ENCODE measurements around the gene FOXL3.
"Not testable (repeated sequence)": the region's sequence is repeated elsewhere in the genome, so short reads cannot be mapped to it uniquely, and the experiment has no call there.

- TF ChIP-seq, protein P1, sequence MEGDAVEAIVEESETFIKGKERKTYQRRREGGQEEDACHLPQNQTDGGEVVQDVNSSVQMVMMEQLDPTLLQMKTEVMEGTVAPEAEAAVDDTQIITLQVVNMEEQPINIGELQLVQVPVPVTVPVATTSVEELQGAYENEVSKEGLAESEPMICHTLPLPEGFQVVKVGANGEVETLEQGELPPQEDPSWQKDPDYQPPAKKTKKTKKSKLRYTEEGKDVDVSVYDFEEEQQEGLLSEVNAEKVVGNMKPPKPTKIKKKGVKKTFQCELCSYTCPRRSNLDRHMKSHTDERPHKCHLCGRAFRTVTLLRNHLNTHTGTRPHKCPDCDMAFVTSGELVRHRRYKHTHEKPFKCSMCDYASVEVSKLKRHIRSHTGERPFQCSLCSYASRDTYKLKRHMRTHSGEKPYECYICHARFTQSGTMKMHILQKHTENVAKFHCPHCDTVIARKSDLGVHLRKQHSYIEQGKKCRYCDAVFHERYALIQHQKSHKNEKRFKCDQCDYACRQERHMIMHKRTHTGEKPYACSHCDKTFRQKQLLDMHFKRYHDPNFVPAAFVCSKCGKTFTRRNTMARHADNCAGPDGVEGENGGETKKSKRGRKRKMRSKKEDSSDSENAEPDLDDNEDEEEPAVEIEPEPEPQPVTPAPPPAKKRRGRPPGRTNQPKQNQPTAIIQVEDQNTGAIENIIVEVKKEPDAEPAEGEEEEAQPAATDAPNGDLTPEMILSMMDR (IDR thresholded peaks at IDR 0.05; ENCODE audit: low read depth, low read length, missing input control) = not testable (repeated sequence)
- TF ChIP-seq REST (IDR thresholded peaks at IDR 0.05); TAF1 (conservative IDR thresholded peaks at IDR 0.05); YY1 (IDR thresholded peaks at IDR 0.05); GABPA (IDR thresholded peaks at IDR 0.05 in 1 of 2, conservative IDR thresholded peaks at IDR 0.05 in 1 of 2); NR2F2 (IDR thresholded peaks at IDR 0.05); RAD21 (IDR thresholded peaks at IDR 0.05); SP1 (IDR thresholded peaks at IDR 0.05); MAX (IDR thresholded peaks at IDR 0.05); JUND (IDR thresholded peaks at IDR 0.05); EGR1 (IDR thresholded peaks at IDR 0.05; ENCODE audit: low read depth in 2 of 2): not testable (repeated sequence)
- TF ChIP-seq, protein P2, sequence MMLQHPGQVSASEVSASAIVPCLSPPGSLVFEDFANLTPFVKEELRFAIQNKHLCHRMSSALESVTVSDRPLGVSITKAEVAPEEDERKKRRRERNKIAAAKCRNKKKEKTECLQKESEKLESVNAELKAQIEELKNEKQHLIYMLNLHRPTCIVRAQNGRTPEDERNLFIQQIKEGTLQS (IDR thresholded peaks at IDR 0.05) = not testable (repeated sequence)
- TF ChIP-seq, protein P3, sequence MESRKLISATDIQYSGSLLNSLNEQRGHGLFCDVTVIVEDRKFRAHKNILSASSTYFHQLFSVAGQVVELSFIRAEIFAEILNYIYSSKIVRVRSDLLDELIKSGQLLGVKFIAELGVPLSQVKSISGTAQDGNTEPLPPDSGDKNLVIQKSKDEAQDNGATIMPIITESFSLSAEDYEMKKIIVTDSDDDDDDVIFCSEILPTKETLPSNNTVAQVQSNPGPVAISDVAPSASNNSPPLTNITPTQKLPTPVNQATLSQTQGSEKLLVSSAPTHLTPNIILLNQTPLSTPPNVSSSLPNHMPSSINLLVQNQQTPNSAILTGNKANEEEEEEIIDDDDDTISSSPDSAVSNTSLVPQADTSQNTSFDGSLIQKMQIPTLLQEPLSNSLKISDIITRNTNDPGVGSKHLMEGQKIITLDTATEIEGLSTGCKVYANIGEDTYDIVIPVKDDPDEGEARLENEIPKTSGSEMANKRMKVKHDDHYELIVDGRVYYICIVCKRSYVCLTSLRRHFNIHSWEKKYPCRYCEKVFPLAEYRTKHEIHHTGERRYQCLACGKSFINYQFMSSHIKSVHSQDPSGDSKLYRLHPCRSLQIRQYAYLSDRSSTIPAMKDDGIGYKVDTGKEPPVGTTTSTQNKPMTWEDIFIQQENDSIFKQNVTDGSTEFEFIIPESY (IDR thresholded peaks at IDR 0.05) = not testable (repeated sequence)
Measured at GRCh38 chr7:243580-243978, 46.4 kb upstream of the FOXL3 start.

All from liver (tissue), 3 donors.